Panc1 (cell line): ENCODE data around the gene TTC24. TPM values are rescaled to one million over a fixed set of nuclear protein-coding genes. Genes with fewer than 3 reads are reported as not detected.

ENCODE experiments used
- ATAC-seq: fragments of 200-7000 bp; cut with Tn5 transposase; 2 replicates; pipeline ENCODE4 v1.9.1; 2020; ENCODE audit warnings: mild to moderate bottlenecking, moderate library complexity
- BruUV-seq: library from RNA; stranded (reverse); fragments of 400-500 nt; replicated peaks from 2 replicates; lab custom pipeline; 2021; lab: Mats Ljungman, UMichigan
- CTCF ChIA-PET: fragments of 300-600 bp; sonication (Branson Sonifier 250); formaldehyde crosslinking; loops from one replicate; lab custom pipeline; 2022; ENCODE audit warnings: antibody characterized with exemption; lab: Charles Lee
- POLR2A ChIA-PET: fragments of 300-600 bp; sonication (Branson Sonifier 250); formaldehyde crosslinking; loops from one replicate; lab custom pipeline; 2022; ENCODE audit warnings: antibody characterized with exemption; lab: Charles Lee
- DNase-seq: peaks from one replicate; pipeline ENCODE4 v3.0.0-alpha.2; 2010; ENCODE audit warnings: low read depth, low spot score
- H3K27ac ChIP-seq: 2 replicates; pipeline ENCODE4 v1.5.1; 2011; ENCODE audit warnings: mild to moderate bottlenecking, low read length, inconsistent platforms
- H3K27me3 ChIP-seq: fragments of 200-500 bp; sonication (Bioruptor generic); 2 replicates; pipeline ENCODE4 v1.6.0; 2014; ENCODE audit warnings: low read length, inconsistent platforms; ENCODE audit not compliant: control insufficient read depth, insufficient read depth
- H3K36me3 ChIP-seq: fragments of 200-500 bp; sonication (Bioruptor generic); 2 replicates; pipeline ENCODE4 v1.5.1; 2014; ENCODE audit warnings: inconsistent platforms, mild to moderate bottlenecking, low read length, moderate library complexity; ENCODE audit not compliant: control insufficient read depth, insufficient read depth
- H3K4me1 ChIP-seq: 2 replicates; pipeline ENCODE4 v1.5.1; 2011; ENCODE audit warnings: inconsistent platforms, mild to moderate bottlenecking, low read length, moderate library complexity; ENCODE audit not compliant: control insufficient read depth, insufficient read depth
- H3K4me3 ChIP-seq, 2 experiments: 2 replicates each; pipeline ENCODE4 v1.5.1; 2011 to 2012; ENCODE audit warnings: low read depth in 2 of 2, low read length in 2 of 2, mild to moderate bottlenecking in 2 of 2, inconsistent platforms in 1 of 2, moderate library complexity in 1 of 2
- H3K9me3 ChIP-seq: fragments of 200-500 bp; sonication (Bioruptor generic); 2 replicates; pipeline ENCODE4 v1.5.1; 2014; ENCODE audit warnings: low read depth, mild to moderate bottlenecking, inconsistent platforms, low read length, moderate library complexity; ENCODE audit not compliant: control insufficient read depth, insufficient read depth
- POLR2AphosphoS5 ChIP-seq: IDR thresholded peaks from 2 replicates; pipeline ENCODE4 v1.6.1; 2012; ENCODE audit warnings: mild to moderate bottlenecking, low read depth, low read length, moderate library complexity
- SIN3A ChIP-seq: IDR thresholded peaks from 2 replicates; pipeline ENCODE4 v1.6.1; 2012; ENCODE audit warnings: low read depth, mild to moderate bottlenecking, low read length, moderate library complexity, borderline replicate concordance; ENCODE audit not compliant: insufficient read depth
- TCF7L2 ChIP-seq: IDR thresholded peaks from 2 replicates; pipeline ENCODE4 v1.6.1; 2011; ENCODE audit warnings: mild to moderate bottlenecking, low read depth, low read length, inconsistent platforms
- in situ Hi-C: cut with HindIII; loops from 2 replicates; pipeline ENCODE4 v1.10.0; 2016; ENCODE audit warnings: low sequenced_read_pairs, low pct_unique_long_range_greater_than_20kb
- intact Hi-C: fragments of 100-400 bp; cut with micrococcal nuclease; formaldehyde crosslinking; loops from one replicate; pipeline ENCODE4 v1.10.0; 2022; ENCODE audit not compliant: unreplicated experiment
- total RNA-seq: library from RNA; stranded (reverse); gene quantifications from one replicate; pipeline ENCODE4 v1.2.1, GENCODE V29; 2021; ENCODE audit not compliant: unreplicated experiment
- TF ChIP-seq, protein P1 (sequence below), 2 experiments: IDR thresholded peaks; 2 replicates each; pipeline ENCODE4 v1.6.1; 2011 to 2012; ENCODE audit warnings: low read depth in 2 of 2, control low read depth in 1 of 2, low read length in 1 of 2, mild to moderate bottlenecking in 1 of 2, moderate library complexity in 1 of 2; ENCODE audit not compliant: insufficient read depth in 1 of 2
- TF ChIP-seq, protein P2 (sequence below): fragments of 450-650 bp; IDR thresholded peaks from 2 replicates; pipeline ENCODE4 v1.5.1; 2017; ENCODE audit warnings: mild to moderate bottlenecking

The TTC24 gene
- total RNA-seq, 1 experiment from 2014 or later = not detected

DNA sequence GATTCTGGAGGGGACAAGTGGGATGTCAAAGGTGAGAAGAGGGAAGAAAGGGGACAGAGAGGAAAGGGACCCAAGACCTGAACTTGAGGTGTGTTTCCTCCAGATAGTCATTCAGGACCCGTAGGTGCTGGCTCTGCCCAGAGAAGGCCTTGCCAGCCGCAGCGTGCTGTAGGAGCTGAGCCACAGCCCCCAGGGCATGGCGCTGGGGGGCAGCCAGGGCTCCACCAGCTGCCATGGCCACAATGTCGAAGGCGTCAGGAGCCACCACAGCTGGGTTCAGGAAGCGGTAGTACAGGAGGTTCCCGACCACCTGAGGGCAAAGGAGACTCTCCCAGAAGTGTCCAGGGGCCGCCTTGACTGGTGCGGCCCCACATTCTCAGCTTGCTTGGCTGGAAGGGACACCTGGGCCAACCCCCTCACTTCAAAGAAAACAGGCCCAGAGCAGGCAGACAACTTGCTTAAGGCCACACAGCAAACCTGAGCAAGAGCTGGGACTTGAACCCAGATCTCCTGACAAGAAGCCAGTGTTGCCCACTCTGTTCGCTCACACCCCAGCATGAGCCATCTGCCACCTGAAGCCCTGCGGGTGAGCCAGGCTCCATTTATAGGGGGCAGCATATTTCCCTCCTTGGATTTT, 45.0 kb upstream of the TTC24 start:
- DNase-seq (no peak), ATAC-seq (no peak)
- ChIA-PET POLR2A (no interaction called here), CTCF (no interaction called here)
- BruUV-seq = no TSS peak
- no peaks in the 10 kb centered on the region for H3K9me3 ChIP-seq
- no peak overlapping the region for H3K27ac ChIP-seq
- TF ChIP-seq TCF7L2 (no peak), SIN3A (no peak), POLR2AphosphoS5 (no peak)
- TF ChIP-seq, protein P1, sequence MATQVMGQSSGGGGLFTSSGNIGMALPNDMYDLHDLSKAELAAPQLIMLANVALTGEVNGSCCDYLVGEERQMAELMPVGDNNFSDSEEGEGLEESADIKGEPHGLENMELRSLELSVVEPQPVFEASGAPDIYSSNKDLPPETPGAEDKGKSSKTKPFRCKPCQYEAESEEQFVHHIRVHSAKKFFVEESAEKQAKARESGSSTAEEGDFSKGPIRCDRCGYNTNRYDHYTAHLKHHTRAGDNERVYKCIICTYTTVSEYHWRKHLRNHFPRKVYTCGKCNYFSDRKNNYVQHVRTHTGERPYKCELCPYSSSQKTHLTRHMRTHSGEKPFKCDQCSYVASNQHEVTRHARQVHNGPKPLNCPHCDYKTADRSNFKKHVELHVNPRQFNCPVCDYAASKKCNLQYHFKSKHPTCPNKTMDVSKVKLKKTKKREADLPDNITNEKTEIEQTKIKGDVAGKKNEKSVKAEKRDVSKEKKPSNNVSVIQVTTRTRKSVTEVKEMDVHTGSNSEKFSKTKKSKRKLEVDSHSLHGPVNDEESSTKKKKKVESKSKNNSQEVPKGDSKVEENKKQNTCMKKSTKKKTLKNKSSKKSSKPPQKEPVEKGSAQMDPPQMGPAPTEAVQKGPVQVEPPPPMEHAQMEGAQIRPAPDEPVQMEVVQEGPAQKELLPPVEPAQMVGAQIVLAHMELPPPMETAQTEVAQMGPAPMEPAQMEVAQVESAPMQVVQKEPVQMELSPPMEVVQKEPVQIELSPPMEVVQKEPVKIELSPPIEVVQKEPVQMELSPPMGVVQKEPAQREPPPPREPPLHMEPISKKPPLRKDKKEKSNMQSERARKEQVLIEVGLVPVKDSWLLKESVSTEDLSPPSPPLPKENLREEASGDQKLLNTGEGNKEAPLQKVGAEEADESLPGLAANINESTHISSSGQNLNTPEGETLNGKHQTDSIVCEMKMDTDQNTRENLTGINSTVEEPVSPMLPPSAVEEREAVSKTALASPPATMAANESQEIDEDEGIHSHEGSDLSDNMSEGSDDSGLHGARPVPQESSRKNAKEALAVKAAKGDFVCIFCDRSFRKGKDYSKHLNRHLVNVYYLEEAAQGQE (IDR thresholded peaks at IDR 0.05; ENCODE audit: insufficient read depth in 1 of 2, low read depth in 2 of 2, low read length in 1 of 2) = no peak
- TF ChIP-seq, protein P2, sequence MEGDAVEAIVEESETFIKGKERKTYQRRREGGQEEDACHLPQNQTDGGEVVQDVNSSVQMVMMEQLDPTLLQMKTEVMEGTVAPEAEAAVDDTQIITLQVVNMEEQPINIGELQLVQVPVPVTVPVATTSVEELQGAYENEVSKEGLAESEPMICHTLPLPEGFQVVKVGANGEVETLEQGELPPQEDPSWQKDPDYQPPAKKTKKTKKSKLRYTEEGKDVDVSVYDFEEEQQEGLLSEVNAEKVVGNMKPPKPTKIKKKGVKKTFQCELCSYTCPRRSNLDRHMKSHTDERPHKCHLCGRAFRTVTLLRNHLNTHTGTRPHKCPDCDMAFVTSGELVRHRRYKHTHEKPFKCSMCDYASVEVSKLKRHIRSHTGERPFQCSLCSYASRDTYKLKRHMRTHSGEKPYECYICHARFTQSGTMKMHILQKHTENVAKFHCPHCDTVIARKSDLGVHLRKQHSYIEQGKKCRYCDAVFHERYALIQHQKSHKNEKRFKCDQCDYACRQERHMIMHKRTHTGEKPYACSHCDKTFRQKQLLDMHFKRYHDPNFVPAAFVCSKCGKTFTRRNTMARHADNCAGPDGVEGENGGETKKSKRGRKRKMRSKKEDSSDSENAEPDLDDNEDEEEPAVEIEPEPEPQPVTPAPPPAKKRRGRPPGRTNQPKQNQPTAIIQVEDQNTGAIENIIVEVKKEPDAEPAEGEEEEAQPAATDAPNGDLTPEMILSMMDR = no peak
- intact Hi-C loops = no loop called here
- H3K4me1 ChIP-seq = no peaks in the 10 kb centered on the region
- in situ Hi-C loops = no loop called here
- peaks cover 5% of the 10 kb centered on the region; the same call in 1 of the 2 replicates for H3K36me3 ChIP-seq
- no peak overlapping the region for H3K4me3 ChIP-seq
- no peaks in the 10 kb centered on the region for H3K27me3 ChIP-seq

DNA sequence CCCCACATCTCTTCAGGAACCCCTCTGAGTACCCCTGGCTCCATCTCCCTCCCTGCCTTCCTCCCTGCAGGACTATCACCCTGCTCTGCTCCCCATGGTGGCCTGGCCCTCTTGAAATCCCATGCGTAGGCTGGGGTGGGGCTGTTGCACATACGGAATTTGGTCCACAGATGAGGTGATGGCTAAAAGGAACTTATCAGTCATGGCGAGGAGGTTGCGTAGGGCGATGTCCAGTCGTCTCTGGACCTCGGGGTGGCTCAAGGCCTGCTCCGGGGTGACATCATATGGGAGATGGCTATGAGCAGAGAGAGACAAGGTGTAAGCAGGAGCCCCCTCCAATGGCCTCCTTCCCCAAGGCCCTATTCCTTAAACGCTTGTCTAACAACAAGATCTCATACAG, 42.5 kb upstream of the TTC24 start:
- POLR2A ChIA-PET = no interaction called here
- H3K27me3 ChIP-seq = no peaks in the 10 kb centered on the region
- no peak for DNase-seq
- in situ Hi-C loops (no loop called here), intact Hi-C loops (no loop called here)
- peaks cover 5% of the 10 kb centered on the region; the same call in 1 of the 2 replicates for H3K36me3 ChIP-seq
- TF ChIP-seq, protein P1 (IDR thresholded peaks at IDR 0.05; ENCODE audit: insufficient read depth in 1 of 2, low read depth in 2 of 2, low read length in 1 of 2) = no peak
- TF ChIP-seq SIN3A = no peak
- TF ChIP-seq, protein P2 = no peak
- TF ChIP-seq TCF7L2 = no peak
- TF ChIP-seq POLR2AphosphoS5 = no peak
- ATAC-seq = no peak
- no peak overlapping the region for H3K4me3 ChIP-seq
- BruUV-seq = no TSS peak
- no peaks in the 10 kb centered on the region for H3K9me3 ChIP-seq
- H3K27ac ChIP-seq = no peak overlapping the region
- H3K4me1 ChIP-seq = no peaks in the 10 kb centered on the region
- CTCF ChIA-PET = no interaction called here
